Fibroblast of peridontal ligament (primary cell): ENCODE results near the gene MGAT5.
A peak's percentile ranks its signal among the peaks of the same experiment; 100 is the strongest.

Experiments used
- DNase-seq: peaks from one replicate; pipeline ENCODE4 v3.0.0-alpha.2; 2010; ENCODE audit errors: extremely low read depth

Gene MGAT5

DNA sequence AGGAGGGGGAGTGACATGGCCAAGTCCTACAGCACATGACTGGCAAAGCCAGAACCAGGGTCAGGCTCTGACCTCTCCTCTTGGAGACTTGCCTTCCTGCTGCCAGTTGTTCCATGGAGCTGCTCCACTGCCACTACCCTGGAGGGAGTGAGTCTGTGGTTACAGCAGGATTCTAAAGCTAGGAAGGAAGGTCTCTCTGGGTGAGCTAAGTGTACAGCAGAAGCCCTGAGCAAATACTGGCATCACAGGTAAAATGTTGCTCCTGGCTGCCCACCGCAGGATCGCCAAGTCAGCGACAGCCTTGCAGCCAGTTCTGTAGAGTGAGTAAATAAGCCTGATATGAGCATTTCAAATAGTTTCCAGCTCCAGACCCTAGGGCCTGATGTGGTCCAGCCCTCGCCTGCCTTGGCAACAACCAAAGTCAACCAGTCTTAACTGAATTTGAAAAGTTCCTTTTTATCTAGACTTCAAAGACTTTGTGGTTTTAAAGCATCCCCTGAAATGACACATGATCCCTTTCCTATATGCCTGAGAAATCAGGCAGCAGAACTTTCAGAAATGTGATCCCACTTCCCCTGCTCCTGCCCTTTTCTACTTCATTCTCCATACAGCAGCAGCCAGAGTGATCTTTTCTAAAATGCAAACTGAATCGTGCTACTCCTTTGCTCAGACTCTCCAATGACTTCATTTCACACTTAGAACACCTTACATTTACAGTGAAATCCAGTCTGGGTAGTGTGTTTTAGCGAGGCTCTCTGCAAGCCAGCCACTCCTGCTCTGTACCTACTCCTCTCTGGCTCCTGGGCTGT is 114.3 kb downstream of the MGAT5 start:
- peak; percentile 34 for DNase-seq

DNA sequence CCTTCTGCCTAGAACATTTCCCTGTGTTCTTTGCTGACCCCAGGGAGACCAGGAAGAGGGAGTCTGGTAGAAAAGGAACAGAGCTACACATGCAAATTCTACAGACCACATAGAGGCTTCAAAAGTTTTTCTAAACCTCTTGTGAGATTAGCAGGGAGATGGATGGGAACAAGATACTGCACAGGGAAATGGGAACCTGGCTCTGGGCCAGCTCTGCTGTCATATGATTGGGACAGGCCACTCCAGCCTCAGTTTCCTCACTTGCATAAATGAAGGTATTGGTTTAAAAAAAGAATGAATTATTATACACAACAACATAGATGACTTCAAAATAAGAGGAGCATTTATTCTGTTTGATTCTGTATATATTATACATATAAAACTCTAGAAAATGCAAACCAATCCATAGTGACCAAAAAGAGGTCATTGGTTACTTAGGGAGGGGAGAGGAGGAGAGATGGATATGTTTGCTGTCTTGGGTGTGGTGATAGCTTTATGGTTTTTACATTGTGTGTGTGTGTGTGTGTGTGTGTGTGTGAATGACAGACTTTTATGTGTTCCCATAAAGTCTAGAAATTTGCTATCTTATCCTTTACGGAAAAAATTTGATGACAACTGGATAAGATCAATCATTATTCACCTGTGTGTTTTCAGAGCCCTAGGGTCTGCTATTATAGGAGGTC is 115.5 kb downstream of the MGAT5 start:
- DNase-seq = no peak

DNA sequence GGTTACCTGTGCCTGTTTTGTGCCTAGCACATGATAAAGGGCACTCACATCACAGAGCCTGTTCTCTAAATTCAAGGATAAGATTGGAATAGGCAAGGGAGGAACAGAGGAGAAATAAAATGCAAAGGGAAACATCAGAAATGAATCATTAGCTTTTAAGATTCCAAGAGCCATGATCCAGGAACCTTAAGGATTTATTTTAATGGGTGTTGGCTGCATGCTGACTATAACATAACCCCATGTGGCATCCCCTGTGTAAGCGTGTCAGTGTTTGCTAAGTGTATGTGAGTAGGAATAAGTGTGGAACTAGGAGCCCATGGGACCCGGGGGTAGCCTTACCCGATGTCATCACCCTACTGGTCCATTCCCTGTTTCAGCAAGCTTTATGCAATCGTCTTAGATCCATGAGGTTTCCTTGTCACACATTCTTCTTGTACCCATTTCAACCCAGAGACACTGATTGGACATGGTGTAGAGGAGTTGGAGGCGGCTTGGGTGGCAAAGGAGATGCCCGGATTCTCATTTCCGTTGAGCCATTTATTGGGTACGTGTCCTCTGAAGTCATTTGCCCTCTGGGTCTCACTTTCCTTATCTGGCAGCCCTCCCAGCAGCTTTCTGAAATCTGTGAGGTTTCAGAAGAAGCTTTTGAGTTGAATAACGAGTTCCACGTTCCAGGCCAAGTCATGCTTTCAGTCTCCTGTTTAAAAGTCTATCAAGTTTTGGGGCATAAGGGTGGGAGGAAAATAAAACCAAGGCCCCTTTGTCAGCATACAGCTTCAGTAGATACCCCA is 117.0 kb downstream of the MGAT5 start:
- DNase-seq = no peak

DNA sequence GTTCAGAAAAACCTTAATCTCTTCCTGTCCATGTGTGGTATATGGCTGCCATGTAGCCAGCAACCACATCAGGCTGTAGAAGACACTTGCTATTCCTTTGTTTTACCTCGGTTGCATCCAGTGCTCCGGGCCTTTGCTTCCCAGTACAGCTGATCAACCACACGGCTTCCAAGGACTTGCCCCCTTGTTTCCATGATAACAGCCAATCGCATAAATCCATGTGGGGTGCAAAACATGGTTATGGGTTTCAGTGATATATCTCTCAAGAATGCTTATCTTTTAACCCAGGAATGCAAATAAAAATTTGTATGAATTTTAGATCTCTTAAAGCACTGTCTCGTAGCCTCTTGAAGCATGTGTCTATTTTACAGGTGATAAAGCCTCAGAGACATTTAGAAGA is 118.3 kb downstream of the MGAT5 start:
- no peak for DNase-seq

DNA sequence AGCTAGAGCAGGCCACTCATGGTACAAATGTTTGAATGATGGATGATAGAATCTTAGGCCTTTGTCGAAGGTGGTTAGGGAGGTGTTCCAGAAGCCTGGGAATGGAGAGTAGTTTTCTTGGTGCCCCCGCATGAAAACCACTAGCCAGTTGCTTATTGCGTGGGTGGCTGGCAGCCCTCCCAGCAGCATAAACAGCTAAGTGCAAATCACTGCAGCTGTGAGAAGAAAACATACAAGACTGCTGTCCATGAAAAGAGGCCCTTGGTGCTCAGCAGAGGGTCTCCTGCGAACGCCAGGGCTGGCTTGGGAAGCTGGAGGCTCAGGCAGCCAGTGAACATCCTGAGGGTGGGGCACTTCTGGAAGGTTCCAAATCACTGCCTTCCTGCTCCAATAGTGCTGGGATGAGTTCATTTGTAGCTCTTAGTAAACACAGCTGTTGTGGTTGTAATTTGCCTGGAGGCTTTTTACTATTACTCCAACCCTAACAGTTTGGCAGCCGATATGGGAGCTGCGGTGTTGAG is 118.8 kb downstream of the MGAT5 start:
- DNase-seq = peak; percentile 94

DNA sequence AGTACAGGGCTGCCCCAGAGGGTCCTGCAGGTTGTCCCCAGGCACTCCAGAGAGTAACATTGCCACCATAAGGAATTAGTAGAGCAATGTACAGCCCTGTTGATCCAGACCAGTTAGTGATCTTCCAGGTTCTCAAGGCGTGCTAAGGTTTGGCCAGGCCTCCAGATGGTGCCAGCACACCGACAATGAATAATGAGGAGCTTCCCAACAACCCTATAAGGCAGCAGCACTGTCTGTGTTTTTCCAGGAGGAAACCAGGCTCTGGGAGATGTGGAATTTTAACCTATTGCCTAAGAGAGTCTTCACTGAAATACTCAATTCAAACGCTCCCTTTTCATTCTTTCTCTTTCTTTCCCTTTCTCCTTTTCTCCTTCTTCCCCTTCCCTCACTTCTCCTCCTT is 122.1 kb downstream of the MGAT5 start:
- DNase-seq = peak; percentile 71

DNA sequence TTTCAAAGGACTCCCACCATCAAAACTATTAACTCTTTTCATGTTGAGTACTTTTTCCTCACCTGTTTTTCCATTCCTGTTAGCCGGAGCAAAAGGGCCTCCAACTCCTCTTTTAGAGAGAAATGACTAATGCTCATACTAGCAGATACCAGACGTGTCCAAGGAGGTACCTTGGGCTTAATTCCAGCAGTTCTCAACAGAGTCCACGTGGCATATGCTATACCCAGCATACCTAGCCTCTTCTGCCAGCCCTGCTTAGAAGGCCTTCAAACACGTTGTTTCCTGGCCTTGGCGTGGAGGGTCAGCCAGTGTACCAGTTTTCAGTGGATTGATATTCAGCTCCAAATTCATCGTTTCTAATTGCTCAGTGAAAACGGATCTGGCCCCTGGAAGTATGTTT is 123.9 kb downstream of the MGAT5 start:
- DNase-seq = no peak

DNA sequence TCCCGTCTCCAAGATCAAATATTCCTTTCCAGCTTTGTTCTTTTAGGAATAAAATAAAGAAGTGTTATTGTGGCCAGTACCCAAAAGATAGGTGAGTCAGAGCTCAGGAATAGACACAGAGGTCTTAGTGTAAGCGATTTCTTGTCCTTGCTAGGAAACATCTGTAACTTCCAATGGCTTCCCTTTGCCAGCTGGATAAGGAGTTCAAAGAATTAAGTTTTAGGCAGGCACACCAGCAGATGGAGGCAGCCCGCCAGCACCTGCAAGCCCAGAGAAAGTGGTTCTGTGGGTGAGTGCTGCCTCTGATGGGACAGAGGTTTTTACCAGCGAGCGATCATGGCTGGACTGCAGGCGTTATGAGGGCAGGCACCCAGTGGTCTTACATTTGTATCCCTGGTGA is 125.4 kb downstream of the MGAT5 start:
- no peak for DNase-seq

DNA sequence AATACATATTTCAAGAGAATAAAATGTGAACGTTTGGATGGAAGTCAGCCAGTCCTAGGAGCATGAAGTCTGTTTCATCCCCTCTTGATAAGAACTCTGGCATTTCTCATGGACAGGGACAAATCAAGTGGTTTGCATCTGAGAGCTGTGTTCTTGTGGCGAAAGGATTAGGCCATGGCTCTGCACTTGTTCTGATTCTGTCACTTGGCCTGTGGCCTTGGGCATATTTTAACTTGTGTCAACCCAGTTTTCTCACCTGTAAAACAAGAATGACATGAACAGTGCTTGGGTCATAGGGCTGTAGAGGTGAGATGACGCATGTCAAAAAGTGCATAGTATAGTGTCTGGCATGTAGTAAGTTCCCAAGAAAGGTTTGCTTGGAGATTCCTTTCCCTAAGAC is 125.8 kb downstream of the MGAT5 start:
- DNase-seq = no peak

DNA sequence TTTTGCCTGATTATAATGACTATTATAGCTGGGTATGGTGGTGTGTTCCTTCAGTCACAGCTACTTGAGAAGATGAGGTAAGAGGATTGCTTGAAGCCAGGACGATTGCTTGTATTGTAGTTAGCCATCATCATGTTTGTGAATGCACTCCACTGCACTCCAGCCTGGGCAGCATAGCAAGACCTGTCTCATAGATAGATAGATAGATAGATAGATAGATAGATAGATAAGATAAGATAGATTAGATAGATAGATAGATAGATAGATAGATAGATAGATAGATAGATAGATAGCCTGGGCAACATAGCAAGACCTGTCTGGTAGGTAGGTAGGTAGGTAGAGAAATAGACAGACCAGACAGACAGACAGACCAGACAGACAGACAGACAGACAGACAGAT is 127.3 kb downstream of the MGAT5 start:
- DNase-seq = no peak

DNA sequence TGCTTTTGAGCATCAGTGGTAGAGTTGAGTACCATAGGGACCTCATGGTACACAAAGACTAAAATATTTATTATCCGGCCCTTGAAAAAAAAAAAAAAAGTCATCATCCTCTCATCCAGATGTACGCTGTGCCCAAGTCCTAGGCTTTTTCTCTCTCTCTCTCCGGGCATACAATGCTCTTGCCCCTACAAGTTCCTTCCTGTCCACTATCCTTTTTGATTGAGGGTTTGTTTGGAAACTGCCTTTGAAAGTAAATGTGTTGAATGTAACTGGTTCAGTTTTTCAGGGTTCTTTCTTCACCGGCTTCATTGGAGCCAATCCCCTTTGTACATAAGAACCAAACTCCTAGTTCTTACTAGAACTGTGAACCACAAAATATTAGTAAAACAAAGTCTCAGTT is 130.3 kb downstream of the MGAT5 start:
- DNase-seq = no peak

DNA sequence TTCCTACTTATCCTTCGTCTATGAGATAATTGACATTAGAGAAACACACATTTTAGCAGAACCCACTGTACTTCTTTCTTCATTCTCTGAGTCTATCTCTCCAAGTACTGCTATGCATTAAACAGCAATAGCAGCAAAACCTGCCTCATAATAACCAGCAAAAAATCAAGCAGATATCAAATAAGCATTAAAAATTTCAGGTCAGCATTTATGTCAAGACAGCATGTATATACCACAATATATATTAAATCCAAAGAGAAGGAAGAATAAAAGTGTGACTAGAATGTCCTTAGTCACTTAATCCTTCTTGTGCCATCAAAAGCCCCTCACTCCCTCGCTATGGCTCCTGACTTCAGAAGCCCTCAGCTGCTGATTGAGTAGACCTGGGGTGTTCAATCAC is 131.3 kb downstream of the MGAT5 start:
- no peak for DNase-seq

DNA sequence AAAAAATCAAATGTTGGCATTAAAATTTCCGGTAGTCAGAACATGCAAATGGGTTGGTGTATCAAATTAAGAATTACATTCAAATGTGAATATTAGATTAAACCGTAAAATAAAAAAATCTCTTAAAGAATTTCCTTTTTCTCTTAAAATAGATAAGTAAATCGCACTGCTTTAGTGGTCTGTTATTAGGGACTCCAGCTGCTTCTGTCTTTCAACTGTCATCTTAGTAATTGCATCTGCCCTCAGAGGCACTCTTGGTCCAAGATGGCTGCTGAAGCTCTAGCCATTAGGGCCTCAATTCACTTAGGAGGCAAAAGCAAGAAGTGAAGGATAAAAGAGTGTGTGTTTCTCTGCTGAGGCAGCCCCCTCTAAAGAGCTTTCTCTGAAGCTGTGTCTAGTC is 132.4 kb downstream of the MGAT5 start:
- no peak for DNase-seq

DNA sequence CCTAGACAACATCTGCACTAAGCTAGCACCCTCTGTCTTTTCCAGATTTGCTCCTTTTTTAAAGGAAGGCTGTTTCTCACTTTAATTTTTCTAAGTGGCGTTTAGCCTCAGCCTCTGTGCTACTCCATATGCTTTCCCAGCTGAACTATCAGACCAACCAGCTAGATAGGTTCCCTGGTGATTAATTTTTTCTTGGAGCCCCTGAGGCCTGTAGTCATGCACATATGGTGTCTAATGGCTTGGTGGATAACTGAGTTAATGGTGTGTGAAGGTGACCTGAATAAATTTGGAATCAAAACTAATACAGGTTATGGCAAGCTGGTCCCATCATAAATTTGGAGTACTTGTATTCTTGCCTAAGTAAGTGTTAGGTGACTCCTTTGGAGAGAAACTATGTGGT is 135.5 kb downstream of the MGAT5 start:
- no peak for DNase-seq

DNA sequence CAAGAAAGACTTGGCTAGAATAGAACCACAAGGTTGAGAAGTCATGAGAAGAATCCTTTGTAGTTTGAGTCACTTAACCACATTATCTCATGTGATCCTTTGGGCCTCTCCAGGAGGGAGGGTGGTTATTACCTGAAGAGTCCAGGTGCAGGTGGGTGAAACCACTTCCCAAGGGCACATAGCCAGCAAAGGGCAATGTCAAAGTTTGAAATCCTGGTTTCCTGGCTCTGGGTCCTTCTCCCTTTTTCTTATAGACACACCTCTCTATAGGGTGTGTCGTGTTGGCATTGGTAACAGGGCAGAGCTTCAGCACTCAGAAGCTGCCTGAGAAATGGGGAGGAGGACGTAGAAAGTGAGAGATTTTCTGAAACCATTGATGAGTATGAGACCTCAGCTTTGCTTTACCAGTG is 137.9 kb downstream of the MGAT5 start:
- no peak for DNase-seq

DNA sequence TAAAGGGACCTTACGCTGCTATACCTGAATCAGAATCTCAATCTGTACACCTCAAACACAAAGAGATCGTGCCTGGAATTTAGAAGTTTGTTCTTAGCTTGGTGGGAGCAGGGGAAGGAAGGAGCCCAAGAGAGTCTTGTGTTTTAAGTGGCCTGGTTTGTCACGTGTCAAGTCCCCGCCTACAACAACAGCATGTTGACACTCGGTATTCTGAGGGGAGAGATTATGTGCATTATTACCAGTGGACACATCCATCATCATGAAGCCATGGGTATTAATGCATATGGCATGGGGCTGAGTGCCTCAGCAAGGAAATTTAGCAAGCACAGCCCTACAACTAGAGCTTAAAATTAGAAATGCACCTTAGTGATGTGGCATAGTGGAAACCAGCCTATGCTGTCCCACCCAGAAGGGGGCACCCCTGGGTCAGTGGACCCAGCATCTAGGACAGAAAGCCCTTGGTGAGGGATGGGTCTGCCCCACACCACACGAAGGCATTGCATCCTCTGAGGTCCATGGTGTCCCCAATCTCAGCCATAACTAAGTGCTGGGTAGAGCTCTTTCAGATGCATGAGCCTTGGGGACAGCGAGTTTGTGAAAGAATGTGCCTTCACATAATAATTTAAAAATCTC is 138.7 kb downstream of the MGAT5 start:
- DNase-seq = no peak

DNA sequence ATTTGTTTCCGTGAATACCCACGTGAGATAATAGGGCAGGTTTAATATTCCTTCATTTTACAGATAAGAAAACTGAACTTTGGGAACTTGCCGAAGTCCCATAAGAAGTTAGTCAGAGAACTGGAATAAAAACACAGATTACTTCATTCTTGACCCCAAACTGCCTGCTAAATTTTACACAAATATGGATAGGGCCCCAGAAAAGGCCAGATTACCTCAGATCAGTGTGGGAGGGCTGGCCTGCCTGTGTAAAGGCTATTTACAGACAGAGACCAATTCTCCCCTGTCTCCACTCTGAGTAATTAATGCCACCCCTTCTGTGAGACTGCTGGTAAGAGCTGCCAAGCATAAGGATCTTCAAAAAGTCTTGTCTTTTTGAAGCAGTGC is 139.2 kb downstream of the MGAT5 start:
- no peak for DNase-seq

DNA sequence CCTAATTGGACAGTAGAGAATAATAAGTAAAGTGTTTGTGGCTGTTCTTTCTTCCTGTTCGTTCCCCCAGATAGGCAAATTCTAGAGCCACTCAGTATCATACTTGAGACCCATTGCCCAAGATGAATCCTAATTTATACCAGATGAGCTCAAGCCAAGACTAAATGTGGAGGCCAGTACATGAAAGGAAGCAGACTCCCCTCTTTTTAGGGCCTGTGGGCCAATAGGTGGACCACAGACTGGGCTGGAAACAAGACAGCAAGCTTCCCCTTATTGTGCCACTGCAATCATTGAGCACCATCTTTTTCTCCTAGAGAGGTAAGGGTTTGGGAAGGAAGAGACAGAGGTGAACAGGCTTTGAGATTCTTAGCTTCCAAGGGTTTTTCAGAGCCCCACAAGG is 141.9 kb downstream of the MGAT5 start:
- no peak for DNase-seq

DNA sequence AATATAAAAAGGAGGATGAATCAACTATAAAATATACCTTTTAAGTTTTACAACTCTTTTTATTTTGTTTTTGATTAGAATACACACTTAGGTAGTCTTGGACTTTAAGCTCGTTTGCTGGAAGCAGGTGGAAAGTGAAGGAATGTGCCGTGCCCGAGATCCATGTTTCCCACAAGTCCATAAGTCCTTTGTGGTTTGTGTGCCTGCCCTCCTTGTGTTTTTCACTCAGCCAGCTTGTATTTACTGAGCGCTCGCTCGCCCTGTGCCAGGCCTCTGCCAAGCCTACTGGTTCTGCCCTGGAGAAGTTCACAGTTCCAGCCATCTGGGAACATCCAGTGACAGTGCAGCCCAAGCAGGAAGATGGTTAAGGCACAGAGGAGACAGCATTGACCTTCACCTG is 142.6 kb downstream of the MGAT5 start:
- DNase-seq = no peak

DNA sequence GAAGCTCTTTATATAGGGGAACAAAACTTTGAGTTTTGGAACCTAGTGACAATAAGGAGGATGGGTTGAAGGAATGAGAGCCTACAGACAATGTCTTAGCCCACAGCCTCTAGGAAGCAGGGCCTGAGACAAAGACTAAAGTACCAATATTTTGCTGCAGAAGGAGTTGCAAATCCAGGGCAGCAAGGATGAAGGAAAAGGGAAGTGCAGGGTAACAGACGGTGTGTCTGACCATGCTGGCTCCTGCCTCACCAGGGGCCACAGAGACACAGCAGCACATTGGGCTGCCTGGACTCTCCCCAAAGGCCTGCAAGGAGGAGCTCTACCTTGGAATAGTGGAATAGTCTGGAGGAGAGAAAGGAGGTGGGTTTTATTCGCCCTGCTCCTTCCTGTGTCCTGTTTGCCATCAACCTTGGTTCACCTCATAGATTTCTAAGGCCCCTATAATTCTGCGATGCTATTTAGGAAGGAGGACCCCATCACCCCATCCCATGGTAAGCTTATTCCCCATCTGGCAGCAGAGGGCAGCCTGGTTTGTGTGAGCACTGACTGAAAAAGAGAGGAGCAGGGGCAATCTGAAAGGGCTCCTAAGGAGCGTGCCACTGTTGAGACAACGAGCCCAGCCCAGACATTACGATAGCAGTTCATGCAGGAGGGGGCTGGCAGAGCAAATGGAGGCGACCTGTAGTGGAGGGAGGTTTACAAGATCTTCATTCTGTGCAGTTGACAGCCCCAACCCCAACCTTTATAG is 143.4 kb downstream of the MGAT5 start:
- DNase-seq = no peak

DNA sequence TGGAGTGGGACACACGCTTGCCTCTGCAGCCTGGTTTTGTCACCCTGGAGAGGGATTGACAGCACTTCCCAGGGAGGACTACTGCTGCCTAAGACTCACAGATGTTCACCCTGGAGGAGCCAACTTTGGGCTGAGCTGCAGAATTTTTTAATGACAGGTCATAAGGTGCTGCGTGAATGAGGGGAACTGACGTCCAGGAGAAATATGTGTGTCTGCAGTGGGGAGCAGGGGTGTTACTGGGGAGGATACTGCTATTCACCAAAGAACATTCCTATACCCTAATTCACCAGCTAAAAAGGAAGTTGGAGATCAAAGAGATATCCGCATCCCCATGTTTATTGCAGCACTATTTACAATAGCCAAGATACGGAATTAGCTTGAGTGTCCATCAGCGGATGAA is 144.4 kb downstream of the MGAT5 start:
- DNase-seq = no peak
